Gastrocnemius medialis (tissue), 4 donors: ENCODE data around the gene MYOM1. TPM values are rescaled to one million over a fixed set of nuclear protein-coding genes. Genes with fewer than 3 reads are reported as not detected.
"Not testable (repeated sequence)": the region's sequence is repeated elsewhere in the genome, so short reads cannot be mapped to it uniquely, and the experiment has no call there.

Source experiments
- ATAC-seq, 2 donors: fragments of 150-250 bp; one replicate each; pipeline ENCODE4 v1.9.1; 2016
- DNase-seq, 2 donors: peaks; one replicate each; pipeline ENCODE4 v3.0.0-alpha.2; 2019
- H3K27ac ChIP-seq, 4 donors: fragments of 200-600 bp; sonication (generic); 1 replicate in 1 of 4; 2 replicates in 3 of 4; pipeline ENCODE4 v1.5.1; 2016 to 2018; ENCODE audit warnings: mild to moderate bottlenecking in 2 of 4, moderate library complexity in 1 of 4
- H3K27me3 ChIP-seq, 3 donors: fragments of 200-600 bp; sonication (generic) in 2 of 3; 1 replicate in 1 of 3; 2 replicates in 2 of 3; pipeline versions ENCODE4 v1.5.1 to v1.6.0; 2016 to 2019; ENCODE audit warnings: mild to moderate bottlenecking in 1 of 3, moderate library complexity in 1 of 3
- H3K36me3 ChIP-seq, 2 donors: fragments of 200-600 bp; sonication (generic) in 1 of 2; one replicate each; pipeline ENCODE4 v1.5.1; 2017 to 2018
- H3K4me1 ChIP-seq, 2 donors: fragments of 200-600 bp; sonication (generic) in 1 of 2; one replicate each; pipeline ENCODE4 v1.5.1; 2016 to 2017; ENCODE audit warnings: mild to moderate bottlenecking in 2 of 2
- H3K4me3 ChIP-seq, 4 donors: fragments of 200-600 bp; sonication (generic) in 3 of 4; 1 replicate in 1 of 4; 2 replicates in 3 of 4; pipeline ENCODE4 v1.5.1; 2016 to 2019; ENCODE audit warnings: mild to moderate bottlenecking in 2 of 4
- H3K9me3 ChIP-seq, 3 donors: fragments of 200-600 bp; sonication (generic) in 2 of 3; 1 replicate in 1 of 3; 2 replicates in 2 of 3; pipeline ENCODE4 v1.5.1; 2016 to 2019
- POLR2A ChIP-seq, 2 donors: fragments of 450-650 bp; IDR thresholded peaks; one replicate each; pipeline ENCODE4 v1.6.1; 2017; ENCODE audit warnings: antibody characterized with exemption in 2 of 2, mild to moderate bottlenecking in 2 of 2, moderate library complexity in 2 of 2
- in situ Hi-C, 4 donors: fragments of 200-750 bp; cut with MboI; loops; one replicate each; pipeline versions ENCODE4 v1.15.0 to v1.8.0; 2017; ENCODE audit warnings: low sequenced_read_pairs in 4 of 4
- intact Hi-C: fragments of 100-400 bp; cut with DNase I; formaldehyde crosslinking; loops from one replicate; pipeline ENCODE4 v1.15.1; 2023; ENCODE audit warnings: low total_unique reads
- total RNA-seq, 4 donors: library from RNA; depleted of rRNA; stranded (reverse); fragments of >200 nt; gene quantifications; one replicate each; pipeline versions ENCODE4 v1.1.0 to v1.2.3, GENCODE V29; 2016
- TF ChIP-seq, protein P1 (sequence below), 5 experiments: fragments of 450-650 bp in 3 of 5; fragments of 200-600 bp in 2 of 5; sonication (generic) in 2 of 5; IDR thresholded peaks in 4 of 5; conservative IDR thresholded peaks in 1 of 5; 1 replicate in 4 of 5; 2 replicates in 1 of 5; pipeline ENCODE4 v1.5.1; 2016 to 2019; ENCODE audit warnings: antibody characterized with exemption in 5 of 5, mild to moderate bottlenecking in 3 of 5, moderate library complexity in 3 of 5

Gene MYOM1
- total RNA-seq, 4 donors from 2014 or later: 245 to 307 (median 273) TPM

DNA sequence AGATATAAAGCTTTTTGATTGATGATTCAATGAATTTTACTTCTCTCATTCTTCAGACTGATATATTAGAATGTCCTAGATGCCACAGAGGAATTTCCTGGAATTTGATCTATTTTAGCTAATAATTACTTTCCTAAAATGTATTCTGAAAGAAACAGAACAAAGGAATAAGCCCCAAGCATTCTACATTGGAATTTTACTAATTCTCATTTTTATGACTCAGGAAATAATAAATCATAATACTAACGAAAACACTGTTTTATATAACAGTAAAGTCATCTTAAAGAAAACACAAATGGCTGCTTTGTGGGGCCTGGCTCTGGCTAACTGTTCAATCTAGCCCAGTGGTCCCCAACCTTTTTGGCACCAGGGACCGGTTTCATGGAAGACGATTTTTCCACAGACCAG is 138.2 kb downstream of the MYOM1 start:
- in situ Hi-C loops (no loop called here), intact Hi-C loops (no loop called here)
- no peak for ATAC-seq
- no peak for TF ChIP-seq POLR2A (IDR thresholded peaks at IDR 0.05)
- TF ChIP-seq, protein P1, sequence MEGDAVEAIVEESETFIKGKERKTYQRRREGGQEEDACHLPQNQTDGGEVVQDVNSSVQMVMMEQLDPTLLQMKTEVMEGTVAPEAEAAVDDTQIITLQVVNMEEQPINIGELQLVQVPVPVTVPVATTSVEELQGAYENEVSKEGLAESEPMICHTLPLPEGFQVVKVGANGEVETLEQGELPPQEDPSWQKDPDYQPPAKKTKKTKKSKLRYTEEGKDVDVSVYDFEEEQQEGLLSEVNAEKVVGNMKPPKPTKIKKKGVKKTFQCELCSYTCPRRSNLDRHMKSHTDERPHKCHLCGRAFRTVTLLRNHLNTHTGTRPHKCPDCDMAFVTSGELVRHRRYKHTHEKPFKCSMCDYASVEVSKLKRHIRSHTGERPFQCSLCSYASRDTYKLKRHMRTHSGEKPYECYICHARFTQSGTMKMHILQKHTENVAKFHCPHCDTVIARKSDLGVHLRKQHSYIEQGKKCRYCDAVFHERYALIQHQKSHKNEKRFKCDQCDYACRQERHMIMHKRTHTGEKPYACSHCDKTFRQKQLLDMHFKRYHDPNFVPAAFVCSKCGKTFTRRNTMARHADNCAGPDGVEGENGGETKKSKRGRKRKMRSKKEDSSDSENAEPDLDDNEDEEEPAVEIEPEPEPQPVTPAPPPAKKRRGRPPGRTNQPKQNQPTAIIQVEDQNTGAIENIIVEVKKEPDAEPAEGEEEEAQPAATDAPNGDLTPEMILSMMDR (IDR thresholded peaks at IDR 0.05 in 4 of 5, conservative IDR thresholded peaks at IDR 0.05 in 1 of 5): no peak
- H3K27me3 ChIP-seq: no peaks in the 10 kb centered on the region
- no peak overlapping the region for H3K27ac ChIP-seq
- no peaks in the 10 kb centered on the region for H3K9me3 ChIP-seq
- no peak for DNase-seq
- H3K4me1 ChIP-seq: no peaks in the 10 kb centered on the region
- H3K4me3 ChIP-seq: no peak overlapping the region
- H3K36me3 ChIP-seq: peaks cover 0 to 85% of the 10 kb centered on the region in 2 donors

DNA sequence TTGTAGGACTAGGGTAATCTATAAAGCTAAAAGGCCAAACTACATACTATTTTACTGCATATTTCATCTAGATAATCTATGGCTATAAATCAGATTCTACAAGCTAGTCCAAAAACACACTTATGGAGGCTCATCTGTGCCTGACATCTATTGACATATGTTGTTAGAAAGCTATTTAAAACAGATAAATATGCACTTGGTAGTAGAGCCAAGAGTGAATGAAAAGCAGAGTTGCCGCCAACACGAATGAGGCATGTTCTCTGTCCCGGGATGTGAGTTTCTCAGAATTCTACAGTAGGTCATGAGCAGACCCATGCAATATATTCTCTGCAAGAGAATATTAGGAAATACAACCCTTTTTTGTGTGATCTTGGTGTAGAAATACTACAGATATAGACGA is 140.1 kb downstream of the MYOM1 start:
- TF ChIP-seq POLR2A (IDR thresholded peaks at IDR 0.05): no peak
- TF ChIP-seq, protein P1 (IDR thresholded peaks at IDR 0.05 in 4 of 5, conservative IDR thresholded peaks at IDR 0.05 in 1 of 5): no peak
- Histone ChIP-seq H3K4me1 (no peaks in the 10 kb centered on the region), H3K27me3 (no peaks in the 10 kb centered on the region), H3K27ac (no peak overlapping the region), H3K4me3 (no peak overlapping the region), H3K36me3 (peaks cover 0 to 87% of the 10 kb centered on the region in 2 donors), H3K9me3 (no peaks in the 10 kb centered on the region)
- ATAC-seq (no peak), DNase-seq (no peak)
- in situ Hi-C loops: no loop called here
- intact Hi-C loops: no loop called here

DNA sequence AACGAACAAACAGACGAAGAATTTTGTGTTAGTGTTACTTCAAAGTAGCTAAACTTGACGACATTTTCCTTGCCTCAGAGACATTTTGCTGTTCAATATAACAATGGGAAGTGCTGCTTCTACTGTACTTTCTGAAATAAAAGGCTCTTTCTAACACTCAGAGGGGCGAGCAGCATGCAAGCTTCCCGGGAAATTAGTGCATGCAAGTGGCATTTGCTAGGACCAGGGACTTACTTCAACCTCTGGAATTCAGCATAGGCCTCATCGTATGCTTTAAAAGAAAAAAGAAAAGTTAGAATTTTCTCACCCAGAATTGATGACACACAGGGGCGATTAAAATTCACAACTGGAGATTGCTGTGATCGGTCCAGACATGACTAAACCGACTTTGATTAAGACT is 144.3 kb downstream of the MYOM1 start:
- intact Hi-C loops: no loop called here
- in situ Hi-C loops: no loop called here
- DNase-seq (no peak), ATAC-seq (no peak)
- peaks cover 0 to 86% of the 10 kb centered on the region in 2 donors for H3K36me3 ChIP-seq
- H3K27ac ChIP-seq: no peak overlapping the region
- no peaks in the 10 kb centered on the region for H3K9me3 ChIP-seq
- no peak overlapping the region for H3K4me3 ChIP-seq
- no peaks in the 10 kb centered on the region for H3K4me1 ChIP-seq
- TF ChIP-seq, protein P1 (IDR thresholded peaks at IDR 0.05 in 4 of 5, conservative IDR thresholded peaks at IDR 0.05 in 1 of 5): no peak
- no peak for TF ChIP-seq POLR2A (IDR thresholded peaks at IDR 0.05)
- no peaks in the 10 kb centered on the region for H3K27me3 ChIP-seq

DNA sequence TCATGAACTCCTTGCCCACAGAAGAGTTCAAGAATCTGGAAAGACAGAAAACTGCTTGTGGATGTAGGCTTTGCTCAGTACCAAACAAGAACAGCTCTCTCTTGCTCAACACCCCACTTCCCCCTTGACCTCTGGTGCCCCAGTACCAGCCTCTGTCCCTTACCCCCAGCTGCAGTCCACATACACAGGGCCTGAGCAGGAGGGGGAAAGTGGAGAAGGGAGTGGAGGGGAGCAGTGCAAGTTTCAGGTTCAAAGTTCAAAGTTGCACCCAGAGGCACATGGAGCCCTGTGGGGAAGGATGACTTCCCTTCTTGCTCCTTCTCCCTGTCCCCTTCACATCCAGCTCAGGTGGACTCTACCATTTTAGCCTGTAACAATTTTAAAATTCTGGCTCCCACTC is 145.7 kb downstream of the MYOM1 start:
- TF ChIP-seq, protein P1 (IDR thresholded peaks at IDR 0.05 in 4 of 5, conservative IDR thresholded peaks at IDR 0.05 in 1 of 5): no peak
- TF ChIP-seq POLR2A (IDR thresholded peaks at IDR 0.05): no peak
- DNase-seq (no peak), ATAC-seq (no peak)
- in situ Hi-C loops: no loop called here
- no peaks in the 10 kb centered on the region for H3K27me3 ChIP-seq
- intact Hi-C loops: no loop called here
- peaks cover 0 to 82% of the 10 kb centered on the region in 2 donors for H3K36me3 ChIP-seq
- H3K4me1 ChIP-seq: no peaks in the 10 kb centered on the region
- H3K9me3 ChIP-seq: no peaks in the 10 kb centered on the region
- no peak overlapping the region for H3K4me3 ChIP-seq
- H3K27ac ChIP-seq: no peak overlapping the region

DNA sequence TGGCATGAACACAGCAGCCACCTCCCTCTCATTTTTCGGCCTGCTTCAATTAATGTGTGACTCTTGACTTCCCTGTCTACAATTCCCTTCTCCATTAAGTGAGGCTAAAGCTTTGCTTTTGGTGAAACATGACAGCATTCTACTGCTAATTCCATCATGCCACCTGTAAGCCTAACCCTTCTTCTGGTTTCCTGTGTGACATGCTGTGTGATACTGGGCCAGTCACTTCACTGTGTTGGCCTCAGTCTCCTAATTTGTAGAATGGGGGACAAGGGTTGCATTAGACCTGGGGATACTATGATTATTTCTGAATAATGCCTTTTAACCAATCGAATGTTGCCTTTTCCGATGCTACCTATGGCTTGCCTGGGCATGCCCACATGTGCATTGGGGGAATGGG is 146.4 kb downstream of the MYOM1 start:
- intact Hi-C loops, in situ Hi-C loops: not testable (repeated sequence)
- peaks cover 0 to 75% of the 10 kb centered on the region in 2 donors for H3K36me3 ChIP-seq

More for the DNA sequence above, 146.4 kb downstream of the MYOM1 start:
- not testable (repeated sequence) for DNase-seq, H3K27me3 ChIP-seq, H3K4me1 ChIP-seq, ATAC-seq, H3K27ac ChIP-seq, H3K4me3 ChIP-seq, H3K9me3 ChIP-seq
